Stimulated activated CD4-positive, alpha-beta T cell treated with anti-CD3 and anti-CD28 coated beads, Interleukin-15, amount 100 ng/mL, for 1 hour (primary cell): ENCODE data around the gene CD300LD.

Experiments used
- DNase-seq, 2 donors: peaks; one replicate each; pipeline ENCODE4 v3.0.0-alpha.2; 2020; ENCODE audit warnings: low read depth in 1 of 2, low spot score in 1 of 2

Gene CD300LD

DNA sequence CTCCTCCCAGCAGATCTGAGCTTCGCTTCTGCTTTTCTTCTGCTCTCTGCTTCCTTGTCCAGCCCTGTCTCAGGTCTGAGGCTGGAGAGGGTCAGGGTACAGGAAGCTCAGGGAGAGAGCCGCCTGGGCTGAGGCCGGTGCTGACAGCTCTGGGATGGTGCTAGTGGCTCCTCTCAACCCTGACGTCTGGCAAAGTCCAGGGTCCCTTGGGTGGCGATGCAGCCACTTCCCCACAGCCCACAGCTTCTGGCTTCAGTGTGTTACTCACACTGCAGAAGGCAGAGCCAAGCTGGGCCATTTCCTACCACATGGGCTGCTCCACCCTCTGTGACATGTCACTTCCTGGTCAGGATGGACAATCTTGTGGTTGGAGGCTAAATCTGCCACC lies 46.2 kb downstream of the CD300LD start, which contains the start of gene CD300C:
Gene CD300C (minus strand): TSS at position 273 of the 388 bp plus-strand sequence. CDS start 333 bp downstream, outside the sequence.
- no peak for DNase-seq

DNA sequence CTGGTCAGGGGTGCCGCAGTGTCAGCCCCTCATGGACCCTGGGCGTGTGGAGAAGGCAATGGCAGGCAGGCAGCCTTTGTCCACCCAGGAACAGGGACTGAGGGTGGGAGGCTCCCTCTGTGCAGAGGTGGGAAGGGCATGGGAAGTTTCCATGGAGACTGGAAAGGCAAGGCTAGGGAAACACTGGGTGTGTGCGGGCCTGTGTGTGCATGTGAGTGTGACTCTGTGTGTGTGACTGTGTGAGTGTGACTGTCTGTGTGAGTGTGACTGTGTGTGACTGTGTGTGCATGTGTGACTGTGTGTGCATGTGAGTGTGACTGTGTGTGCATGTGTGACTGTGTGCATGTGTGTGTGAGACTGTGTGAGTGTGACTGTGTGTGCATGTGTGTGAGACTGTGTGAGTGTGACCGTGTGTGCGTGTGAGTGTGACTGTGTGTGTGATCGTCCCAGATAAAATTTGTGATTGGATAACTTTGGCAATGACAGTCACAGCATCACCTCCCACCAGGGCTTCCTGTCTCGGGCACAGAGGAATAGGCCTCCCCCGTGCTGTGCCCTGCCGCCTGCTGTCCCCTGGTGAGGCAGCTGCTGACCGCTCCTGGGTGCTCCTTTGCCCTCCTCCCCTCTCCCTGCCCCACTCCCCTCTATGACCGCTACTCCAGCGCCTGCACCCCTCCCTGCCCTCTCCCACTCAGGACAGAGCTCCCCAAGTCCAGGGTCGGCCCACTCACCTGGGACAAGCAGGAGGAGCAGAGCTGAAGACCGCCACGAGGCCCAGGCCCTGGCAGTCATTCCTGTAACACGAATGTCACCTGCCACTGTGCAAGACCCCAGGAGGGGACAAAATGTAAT lies 46.9 kb downstream of the CD300LD start:
- DNase-seq = no peak

DNA sequence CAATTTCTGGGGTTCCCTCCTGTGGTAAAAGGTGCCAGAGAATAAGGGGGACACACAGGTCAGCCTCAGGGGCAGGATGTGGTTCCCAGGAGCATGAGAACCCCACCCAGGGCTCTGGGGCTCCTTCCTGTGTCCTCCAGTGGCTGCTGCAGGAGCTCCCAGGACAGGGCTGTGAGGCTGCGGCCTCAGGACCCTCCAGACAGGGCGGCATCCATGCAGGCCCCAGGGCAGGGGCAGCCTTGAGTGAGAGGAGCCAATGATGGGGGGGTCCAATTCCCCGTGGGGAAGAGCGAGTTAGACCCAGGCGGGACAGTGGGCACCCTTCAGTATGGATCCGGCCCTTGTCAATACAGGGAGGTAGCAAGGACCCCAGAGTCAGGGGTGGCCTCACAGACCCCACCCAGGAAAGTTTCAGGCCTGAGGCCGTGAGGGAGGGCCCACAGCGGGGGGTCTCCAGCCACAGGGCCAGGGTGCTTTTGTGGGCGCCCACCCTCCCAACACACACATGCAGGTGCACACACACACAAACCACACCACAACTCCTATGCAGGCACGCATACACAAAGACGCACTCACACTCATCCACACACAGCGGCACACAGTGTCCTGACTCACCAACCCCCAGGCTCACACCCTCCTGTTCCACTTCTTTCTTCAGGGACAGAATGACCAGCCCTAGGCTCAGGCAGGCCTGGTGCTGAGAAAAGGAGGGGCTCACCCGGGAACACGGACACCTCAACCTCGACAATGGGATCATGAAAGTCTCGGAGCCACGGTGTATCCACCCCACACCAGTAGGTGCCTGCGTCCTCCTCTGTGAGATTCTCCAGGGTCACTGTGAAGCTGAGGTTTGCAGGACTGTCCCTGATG lies 48.0 kb downstream of the CD300LD start:
- no peak for DNase-seq

DNA sequence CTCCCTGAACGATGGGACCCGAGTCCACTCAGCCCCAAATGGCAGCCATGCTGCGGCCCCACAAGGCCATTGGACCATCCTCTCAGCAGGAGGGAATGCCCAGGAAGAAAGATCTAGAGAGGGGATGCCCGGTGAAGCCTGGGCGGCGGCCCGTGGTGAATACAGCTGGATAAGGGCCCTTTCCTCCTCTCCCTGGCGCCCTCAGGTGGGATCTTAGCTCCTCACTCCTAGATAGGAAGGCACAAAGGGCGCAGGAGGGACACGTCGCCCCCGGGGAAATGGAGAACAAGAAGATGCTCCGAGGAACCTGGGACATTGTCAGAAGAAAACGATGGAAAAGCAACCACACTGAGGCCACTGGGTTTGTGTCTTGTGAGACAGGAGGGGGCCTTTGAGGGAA lies 48.7 kb downstream of the CD300LD start:
- DNase-seq = no peak

GRCh38 chr17:74542727-74543383 lies 49.2 kb downstream of the CD300LD start:
- DNase-seq = no peak

- no peak for DNase-seq
These were observed 49.9 kb downstream of the CD300LD start for GRCh38 chr17:74542166-74542565.

GRCh38 chr17:74541176-74542111 lies 50.6 kb downstream of the CD300LD start:
- DNase-seq = no peak

DNA sequence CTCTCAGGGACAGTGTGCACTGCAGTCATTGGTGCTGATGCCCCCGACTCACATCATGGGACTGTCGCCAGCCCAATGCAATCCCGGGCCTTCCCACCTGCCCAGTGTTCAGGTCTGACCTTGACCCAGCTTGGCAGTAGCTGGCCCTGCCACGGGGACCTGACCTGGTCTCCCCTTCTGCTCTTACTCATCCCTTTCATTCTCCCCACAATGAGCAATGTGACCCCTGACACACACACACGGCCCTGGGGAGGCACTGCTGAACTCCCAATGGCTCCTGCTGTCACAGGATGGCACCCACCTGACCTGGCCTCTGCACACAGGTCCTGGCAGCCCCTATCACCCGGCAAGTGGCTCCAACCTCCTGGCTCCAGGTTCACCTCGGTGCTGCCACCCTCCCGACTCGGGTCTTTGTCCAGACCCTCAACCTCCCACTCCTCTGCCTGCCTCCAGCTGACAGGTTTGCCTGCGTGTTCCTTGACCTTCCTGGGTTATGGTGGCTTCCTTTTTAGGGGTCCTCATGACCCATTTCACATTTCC lies 52.7 kb downstream of the CD300LD start:
- DNase-seq = no peak

DNA sequence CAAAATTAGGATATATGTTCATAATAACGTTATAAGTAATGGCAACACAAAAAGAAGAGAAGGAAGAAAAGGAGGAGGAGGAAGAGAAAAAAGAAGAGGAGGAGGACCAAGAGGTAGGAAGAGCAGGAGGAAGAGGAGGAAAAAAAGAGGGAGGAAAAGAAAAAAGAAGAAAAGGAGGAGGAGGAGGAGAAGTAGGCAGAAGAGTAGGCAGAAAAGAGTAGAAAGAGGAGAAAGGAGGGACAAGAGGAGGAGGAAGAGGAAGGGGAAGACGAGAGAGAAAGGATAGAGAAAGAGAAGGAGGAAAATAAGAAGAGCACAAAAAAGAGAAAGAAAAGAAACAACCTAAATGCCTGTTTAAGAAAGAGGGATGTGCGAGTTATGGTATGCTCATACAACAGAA lies 55.2 kb downstream of the CD300LD start:
- no peak for DNase-seq

- DNase-seq = no peak
These were observed 60.0 kb downstream of the CD300LD start for GRCh38 chr17:74532115-74532514.

- no peak for DNase-seq
These were observed 60.8 kb downstream of the CD300LD start, which contains the start of gene CD300LB for GRCh38 chr17:74531231-74531761. Gene CD300LB (minus strand): TSS chr17:74531475. CDS start chr17:74531350, 125 bp downstream.

DNA sequence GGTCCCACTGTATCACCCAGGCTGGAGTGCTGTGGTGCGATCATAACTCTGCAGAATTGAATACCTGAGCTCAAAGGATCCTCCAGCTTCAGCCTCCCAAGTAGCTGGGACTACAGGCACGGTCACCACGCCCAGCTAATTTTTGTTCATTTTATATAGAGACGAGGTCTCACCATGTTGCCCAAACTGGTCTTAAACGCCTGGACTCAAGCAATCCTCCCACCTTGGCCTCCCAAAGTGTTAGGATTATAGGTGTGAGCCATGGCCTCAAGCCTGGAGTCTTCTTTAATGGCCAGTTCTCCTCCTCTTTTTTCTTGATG lies 61.3 kb downstream of the CD300LD start:
- DNase-seq = no peak
